Breast epithelium (tissue), 3 donors: ENCODE data around the gene PYURF.

Experiments used
- CTCF ChIP-seq, 3 donors: fragments of 450-650 bp; IDR thresholded peaks; one replicate each; pipeline ENCODE4 v1.5.1; 2016 to 2017; ENCODE audit warnings: antibody characterized with exemption in 3 of 3, mild to moderate bottlenecking in 3 of 3, moderate library complexity in 3 of 3
- POLR2AphosphoS5 ChIP-seq, 3 donors: sonication (generic); formaldehyde crosslinking; IDR thresholded peaks; one replicate each; pipeline ENCODE4 v1.6.1; 2017; ENCODE audit warnings: antibody characterized with exemption in 3 of 3

GRCh38 chr4:88570001-88570400, 46.4 kb upstream of the PYURF start:
- no peak for TF ChIP-seq CTCF (IDR thresholded peaks at IDR 0.05)
- TF ChIP-seq POLR2AphosphoS5 (IDR thresholded peaks at IDR 0.05), result no peak
